ENCODE results near the gene UVRAG. TPM values are rescaled to one million over a fixed set of nuclear protein-coding genes. Genes with fewer than 3 reads are reported as not detected.

Gene UVRAG
- total and polyA plus RNA-seq, 2 of the 13 experiments (the other 11 are each of a cell fraction or from before 2014, with no cell fraction given), result 9.7 to 17.3 TPM

DNA sequence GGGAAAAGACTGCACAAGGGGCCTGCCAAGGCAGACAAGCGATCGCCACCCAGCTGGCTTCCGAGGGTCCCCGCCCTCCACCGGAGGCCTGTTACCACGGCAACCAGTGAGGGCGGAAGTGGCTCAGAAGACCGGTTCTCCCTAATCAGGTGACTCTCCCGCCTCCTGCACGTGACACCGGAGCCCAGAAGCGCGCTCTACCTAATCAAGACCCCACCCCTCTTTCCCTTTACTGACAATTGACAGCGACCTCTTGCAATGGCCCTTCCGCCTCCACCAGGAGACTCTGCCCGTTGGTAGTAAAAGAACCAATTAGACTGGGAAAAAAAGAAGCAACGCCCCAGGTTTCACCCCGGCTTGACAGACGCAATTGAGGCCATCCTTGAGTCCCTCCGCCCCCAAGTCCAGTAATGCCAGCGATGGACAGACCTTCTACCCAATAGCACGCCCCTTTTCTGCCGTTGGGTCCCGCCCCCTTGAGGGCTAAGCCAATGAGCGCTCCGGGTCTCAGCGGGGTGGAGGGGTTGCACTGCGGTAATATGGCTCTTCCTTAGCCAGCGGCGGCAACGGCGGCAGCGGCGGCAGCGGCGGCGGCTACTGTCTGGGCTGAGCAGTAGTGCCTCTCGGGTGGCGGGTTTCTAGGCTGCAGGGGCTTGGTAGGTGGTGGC, at the start of gene UVRAG (continued):
- TF ChIP-seq, protein P1, sequence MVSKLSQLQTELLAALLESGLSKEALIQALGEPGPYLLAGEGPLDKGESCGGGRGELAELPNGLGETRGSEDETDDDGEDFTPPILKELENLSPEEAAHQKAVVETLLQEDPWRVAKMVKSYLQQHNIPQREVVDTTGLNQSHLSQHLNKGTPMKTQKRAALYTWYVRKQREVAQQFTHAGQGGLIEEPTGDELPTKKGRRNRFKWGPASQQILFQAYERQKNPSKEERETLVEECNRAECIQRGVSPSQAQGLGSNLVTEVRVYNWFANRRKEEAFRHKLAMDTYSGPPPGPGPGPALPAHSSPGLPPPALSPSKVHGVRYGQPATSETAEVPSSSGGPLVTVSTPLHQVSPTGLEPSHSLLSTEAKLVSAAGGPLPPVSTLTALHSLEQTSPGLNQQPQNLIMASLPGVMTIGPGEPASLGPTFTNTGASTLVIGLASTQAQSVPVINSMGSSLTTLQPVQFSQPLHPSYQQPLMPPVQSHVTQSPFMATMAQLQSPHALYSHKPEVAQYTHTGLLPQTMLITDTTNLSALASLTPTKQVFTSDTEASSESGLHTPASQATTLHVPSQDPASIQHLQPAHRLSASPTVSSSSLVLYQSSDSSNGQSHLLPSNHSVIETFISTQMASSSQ (IDR thresholded peaks at IDR 0.05; ENCODE audit: low read depth), result no peak
- TF ChIP-seq, protein P1 (CRISPR knock-in tag; IDR thresholded peaks at IDR 0.05; ENCODE audit: borderline replicate concordance), result no peak
- TF ChIP-seq ISX (CRISPR knock-in tag; conservative IDR thresholded peaks at IDR 0.05) (no peak), ATM (IDR thresholded peaks at IDR 0.05; ENCODE audit: borderline replicate concordance) (no peak), NFE2L1 (CRISPR knock-in tag; IDR thresholded peaks at IDR 0.05; ENCODE audit: borderline replicate concordance) (no peak), FLYWCH1 (CRISPR knock-in tag; IDR thresholded peaks at IDR 0.05) (no peak), ZNF883 (CRISPR knock-in tag; IDR thresholded peaks at IDR 0.05; ENCODE audit: not compliant biosample characterization) (no peak), NR2F1 (CRISPR knock-in tag; IDR thresholded peaks at IDR 0.05) (no peak), PPARG (CRISPR knock-in tag; conservative IDR thresholded peaks at IDR 0.05) (no peak; the same call in 1 of the 2 replicates), ZFP82 (CRISPR knock-in tag; IDR thresholded peaks at IDR 0.05; ENCODE audit: borderline replicate concordance) (no peak), ARID2 (CRISPR knock-in tag; IDR thresholded peaks at IDR 0.05; ENCODE audit: borderline replicate concordance) (no peak), KLF6 (CRISPR knock-in tag; IDR thresholded peaks at IDR 0.05) (no peak), ASH2L (IDR thresholded peaks at IDR 0.05; ENCODE audit: insufficient read length, low read depth, low read length) (peak; percentile 86), IRF2 (CRISPR knock-in tag; IDR thresholded peaks at IDR 0.05) (peak; percentile 70; the same call in 1 of the 2 replicates), KMT2A (CRISPR knock-in tag; IDR thresholded peaks at IDR 0.05) (no peak), PTBP1 (IDR thresholded peaks at IDR 0.05; ENCODE audit: low read depth, low read length, poor library complexity, severe bottlenecking) (no peak)
- TF ChIP-seq, protein P2, sequence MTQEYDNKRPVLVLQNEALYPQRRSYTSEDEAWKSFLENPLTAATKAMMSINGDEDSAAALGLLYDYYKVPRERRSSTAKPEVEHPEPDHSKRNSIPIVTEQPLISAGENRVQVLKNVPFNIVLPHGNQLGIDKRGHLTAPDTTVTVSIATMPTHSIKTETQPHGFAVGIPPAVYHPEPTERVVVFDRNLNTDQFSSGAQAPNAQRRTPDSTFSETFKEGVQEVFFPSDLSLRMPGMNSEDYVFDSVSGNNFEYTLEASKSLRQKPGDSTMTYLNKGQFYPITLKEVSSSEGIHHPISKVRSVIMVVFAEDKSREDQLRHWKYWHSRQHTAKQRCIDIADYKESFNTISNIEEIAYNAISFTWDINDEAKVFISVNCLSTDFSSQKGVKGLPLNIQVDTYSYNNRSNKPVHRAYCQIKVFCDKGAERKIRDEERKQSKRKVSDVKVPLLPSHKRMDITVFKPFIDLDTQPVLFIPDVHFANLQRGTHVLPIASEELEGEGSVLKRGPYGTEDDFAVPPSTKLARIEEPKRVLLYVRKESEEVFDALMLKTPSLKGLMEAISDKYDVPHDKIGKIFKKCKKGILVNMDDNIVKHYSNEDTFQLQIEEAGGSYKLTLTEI (CRISPR knock-in tag; conservative IDR thresholded peaks at IDR 0.05), result no peak
- TF ChIP-seq, protein P3, sequence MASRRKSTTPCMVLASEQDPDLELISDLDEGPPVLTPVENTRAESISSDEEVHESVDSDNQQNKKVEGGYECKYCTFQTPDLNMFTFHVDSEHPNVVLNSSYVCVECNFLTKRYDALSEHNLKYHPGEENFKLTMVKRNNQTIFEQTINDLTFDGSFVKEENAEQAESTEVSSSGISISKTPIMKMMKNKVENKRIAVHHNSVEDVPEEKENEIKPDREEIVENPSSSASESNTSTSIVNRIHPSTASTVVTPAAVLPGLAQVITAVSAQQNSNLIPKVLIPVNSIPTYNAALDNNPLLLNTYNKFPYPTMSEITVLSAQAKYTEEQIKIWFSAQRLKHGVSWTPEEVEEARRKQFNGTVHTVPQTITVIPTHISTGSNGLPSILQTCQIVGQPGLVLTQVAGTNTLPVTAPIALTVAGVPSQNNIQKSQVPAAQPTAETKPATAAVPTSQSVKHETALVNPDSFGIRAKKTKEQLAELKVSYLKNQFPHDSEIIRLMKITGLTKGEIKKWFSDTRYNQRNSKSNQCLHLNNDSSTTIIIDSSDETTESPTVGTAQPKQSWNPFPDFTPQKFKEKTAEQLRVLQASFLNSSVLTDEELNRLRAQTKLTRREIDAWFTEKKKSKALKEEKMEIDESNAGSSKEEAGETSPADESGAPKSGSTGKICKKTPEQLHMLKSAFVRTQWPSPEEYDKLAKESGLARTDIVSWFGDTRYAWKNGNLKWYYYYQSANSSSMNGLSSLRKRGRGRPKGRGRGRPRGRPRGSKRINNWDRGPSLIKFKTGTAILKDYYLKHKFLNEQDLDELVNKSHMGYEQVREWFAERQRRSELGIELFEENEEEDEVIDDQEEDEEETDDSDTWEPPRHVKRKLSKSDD (CRISPR knock-in tag; IDR thresholded peaks at IDR 0.05; ENCODE audit: low read depth), result no peak
- TF ChIP-seq, protein P4, sequence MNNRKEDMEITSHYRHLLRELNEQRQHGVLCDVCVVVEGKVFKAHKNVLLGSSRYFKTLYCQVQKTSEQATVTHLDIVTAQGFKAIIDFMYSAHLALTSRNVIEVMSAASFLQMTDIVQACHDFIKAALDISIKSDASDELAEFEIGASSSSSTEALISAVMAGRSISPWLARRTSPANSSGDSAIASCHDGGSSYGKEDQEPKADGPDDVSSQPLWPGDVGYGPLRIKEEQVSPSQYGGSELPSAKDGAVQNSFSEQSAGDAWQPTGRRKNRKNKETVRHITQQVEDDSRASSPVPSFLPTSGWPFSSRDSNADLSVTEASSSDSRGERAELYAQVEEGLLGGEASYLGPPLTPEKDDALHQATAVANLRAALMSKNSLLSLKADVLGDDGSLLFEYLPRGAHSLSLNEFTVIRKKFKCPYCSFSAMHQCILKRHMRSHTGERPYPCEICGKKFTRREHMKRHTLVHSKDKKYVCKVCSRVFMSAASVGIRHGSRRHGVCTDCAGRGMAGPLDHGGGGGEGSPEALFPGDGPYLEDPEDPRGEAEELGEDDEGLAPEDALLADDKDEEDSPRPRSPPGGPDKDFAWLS (CRISPR knock-in tag; IDR thresholded peaks at IDR 0.05; ENCODE audit: borderline replicate concordance), result no peak

Data from HepG2 (cell line).